Glutamatergic neuron (in vitro differentiated cells): ENCODE results near the gene ESRP2. TPM values are rescaled to one million over a fixed set of nuclear protein-coding genes. Genes with fewer than 3 reads are reported as not detected.

Source experiments
- DNase-seq: peaks from one replicate; pipeline ENCODE4 v3.0.0; 2022
- H3K27ac Mint-ChIP-seq: one replicate; pipeline ENCODE4 v1.8.0; 2020; ENCODE audit warnings: mild to moderate bottlenecking, mixed read lengths, inconsistent platforms; ENCODE audit not compliant: unreplicated experiment
- H3K27me3 Mint-ChIP-seq: one replicate; pipeline ENCODE4 v1.8.0; 2020; ENCODE audit warnings: mild to moderate bottlenecking, moderate library complexity, mixed read lengths, inconsistent platforms; ENCODE audit not compliant: unreplicated experiment
- H3K36me3 Mint-ChIP-seq: one replicate; pipeline ENCODE4 v1.8.0; 2020; ENCODE audit warnings: mild to moderate bottlenecking, mixed read lengths, inconsistent platforms; ENCODE audit not compliant: unreplicated experiment
- H3K4me1 Mint-ChIP-seq: one replicate; pipeline ENCODE4 v1.8.0; 2020; ENCODE audit warnings: mild to moderate bottlenecking, low read depth, mixed read lengths, inconsistent platforms; ENCODE audit not compliant: unreplicated experiment
- H3K4me3 Mint-ChIP-seq: one replicate; pipeline ENCODE4 v1.8.0; 2020; ENCODE audit warnings: mild to moderate bottlenecking, mixed read lengths, inconsistent platforms; ENCODE audit not compliant: unreplicated experiment
- H3K9me3 Mint-ChIP-seq: one replicate; pipeline ENCODE4 v1.8.0; 2020; ENCODE audit warnings: mild to moderate bottlenecking, moderate library complexity, mixed read lengths, inconsistent platforms; ENCODE audit not compliant: unreplicated experiment
- CTCF ChIP-seq: fragments of 200-600 bp; sonication (generic); IDR thresholded peaks from one replicate; pipeline ENCODE4 v1.5.0; 2021; ENCODE audit not compliant: partially characterized antibody, unreplicated experiment
- microRNA-seq: library from miRNA; unstranded; fragments of <30 nt; microRNA quantifications from one replicate; pipeline ENCODE4, GENCODE V29; 2020; ENCODE audit not compliant: unreplicated experiment
- total RNA-seq: library from RNA; stranded (reverse); fragmentation: NEBNext Ultra II Directional; extraction: Animal tissue kit (Norgen Biotek cat#: 25700); gene quantifications from one replicate; pipeline ENCODE4 v1.2.1, GENCODE V29; 2021; ENCODE audit not compliant: unreplicated experiment

The ESRP2 gene
- total RNA-seq, 1 donor from 2014 or later = not detected

GRCh38 chr16:68186877-68187276 is 49.0 kb downstream of the ESRP2 start:
- peaks cover 12% of the 10 kb centered on the region for H3K4me1 Mint-ChIP-seq
- peaks cover 3% of the 10 kb centered on the region for H3K9me3 Mint-ChIP-seq
- peaks cover 13% of the 10 kb centered on the region for H3K36me3 Mint-ChIP-seq
- no peak overlapping the region for H3K27ac Mint-ChIP-seq
- H3K27me3 Mint-ChIP-seq = no peaks in the 10 kb centered on the region
- no peak for DNase-seq
- H3K4me3 Mint-ChIP-seq = no peak overlapping the region
- no peak for TF ChIP-seq CTCF

GRCh38 chr16:68183046-68183445 is 52.9 kb downstream of the ESRP2 start:
- no peaks in the 10 kb centered on the region for H3K4me1 Mint-ChIP-seq
- H3K9me3 Mint-ChIP-seq = peaks cover 1% of the 10 kb centered on the region
- H3K36me3 Mint-ChIP-seq = peaks cover 14% of the 10 kb centered on the region
- H3K27me3 Mint-ChIP-seq = no peaks in the 10 kb centered on the region
- no peak for DNase-seq
- no peak overlapping the region for H3K27ac Mint-ChIP-seq
- H3K4me3 Mint-ChIP-seq = no peak overlapping the region
- TF ChIP-seq CTCF = no peak

- Mint-ChIP-seq H3K27ac (peak overlapping the region; percentile 39), H3K9me3 (no peaks in the 10 kb centered on the region), H3K36me3 (peaks cover 10% of the 10 kb centered on the region), H3K4me1 (no peaks in the 10 kb centered on the region), H3K4me3 (no peak overlapping the region), H3K27me3 (no peaks in the 10 kb centered on the region)
- DNase-seq = no peak
- no peak for TF ChIP-seq CTCF
Observed at GRCh38 chr16:68179855-68180254, 56.1 kb downstream of the ESRP2 start.

GRCh38 chr16:68179196-68179795 is 56.6 kb downstream of the ESRP2 start:
- no peak for DNase-seq
- H3K4me3 Mint-ChIP-seq = no peak overlapping the region
- no peaks in the 10 kb centered on the region for H3K4me1 Mint-ChIP-seq
- no peak for TF ChIP-seq CTCF
- no peaks in the 10 kb centered on the region for H3K9me3 Mint-ChIP-seq
- no peaks in the 10 kb centered on the region for H3K27me3 Mint-ChIP-seq
- H3K27ac Mint-ChIP-seq = no peak overlapping the region
- peaks cover 10% of the 10 kb centered on the region for H3K36me3 Mint-ChIP-seq

Small RNAs within 50 kb of the gene (microRNA-seq; reads per million reads assigned to microRNA genes)
- gene MIR6773 = not detected

Other genes with a start within 250 kb of the ESRP2 start
- gene DPEP2, start 236.6 kb downstream of the ESRP2 start, total RNA-seq = not detected
- not detected for gene DPEP2NB, start 220.2 kb downstream of the ESRP2 start, total RNA-seq
- 6.7 TPM for gene DDX28, start 212.9 kb downstream of the ESRP2 start, total RNA-seq
- gene DUS2, start 212.8 kb downstream of the ESRP2 start, total RNA-seq = 21.0 TPM
- gene NFATC3, start 150.8 kb downstream of the ESRP2 start, total RNA-seq = 33.1 TPM
- gene PLA2G15, start 9.2 kb upstream of the ESRP2 start, total RNA-seq = 11.9 TPM
- 78.1 TPM for gene SLC7A6, start 28.4 kb upstream of the ESRP2 start, total RNA-seq
- gene SLC7A6OS, start 74.8 kb upstream of the ESRP2 start, total RNA-seq = 25.2 TPM
- 62.7 TPM for gene PRMT7, start 74.9 kb upstream of the ESRP2 start, total RNA-seq
- 85.4 TPM for gene SMPD3, start 212.4 kb upstream of the ESRP2 start, total RNA-seq